Gastroesophageal sphincter (tissue), 4 donors: ENCODE results near the gene CIAO1. TPM values are rescaled to one million over a fixed set of nuclear protein-coding genes. Genes with fewer than 3 reads are reported as not detected.

Source experiments
- ATAC-seq: fragments of 150-250 bp; one replicate; pipeline ENCODE4 v1.9.1; 2016; ENCODE audit warnings: mild to moderate bottlenecking, moderate library complexity
- H3K27ac ChIP-seq, 4 donors: fragments of 200-600 bp; sonication (generic) in 3 of 4; 1 replicate in 3 of 4; 2 replicates in 1 of 4; pipeline ENCODE4 v1.5.1; 2016 to 2019
- H3K27me3 ChIP-seq: fragments of 200-600 bp; sonication (generic); one replicate; pipeline ENCODE4 v1.5.1; 2019
- H3K36me3 ChIP-seq, 2 donors: fragments of 200-600 bp; sonication (generic); one replicate each; pipeline ENCODE4 v1.5.1; 2019; ENCODE audit warnings: control low read depth in 1 of 2
- H3K4me1 ChIP-seq, 3 donors: fragments of 200-600 bp; sonication (generic); 1 replicate in 2 of 3; 2 replicates in 1 of 3; pipeline ENCODE4 v1.5.1; 2016 to 2019; ENCODE audit warnings: control low read depth in 2 of 3
- H3K4me3 ChIP-seq, 2 donors: fragments of 200-600 bp; sonication (generic); one replicate each; pipeline ENCODE4 v1.5.1; 2019; ENCODE audit warnings: mild to moderate bottlenecking in 1 of 2, moderate library complexity in 1 of 2
- H3K9me3 ChIP-seq, 3 donors: fragments of 200-600 bp; sonication (generic); one replicate each; pipeline ENCODE4 v1.5.1; 2017 to 2019; ENCODE audit warnings: control low read depth in 2 of 3
- CTCF ChIP-seq, 4 experiments: fragments of 200-600 bp in 2 of 4; fragments of 450-650 bp in 2 of 4; sonication (generic) in 1 of 4; IDR thresholded peaks; one replicate each; pipeline ENCODE4 v1.5.1; 2017 to 2019; ENCODE audit warnings: antibody characterized with exemption in 4 of 4, mild to moderate bottlenecking in 2 of 4, moderate library complexity in 2 of 4
- EP300 ChIP-seq: sonication (generic); formaldehyde crosslinking; IDR thresholded peaks from one replicate; pipeline ENCODE4 v1.6.1; 2017; ENCODE audit warnings: antibody characterized with exemption, mild to moderate bottlenecking
- POLR2A ChIP-seq, 2 donors: fragments of 450-650 bp; IDR thresholded peaks; one replicate each; pipeline ENCODE4 v1.6.1; 2017; ENCODE audit warnings: antibody characterized with exemption in 2 of 2, mild to moderate bottlenecking in 2 of 2, moderate library complexity in 1 of 2
- POLR2AphosphoS5 ChIP-seq: sonication (generic); formaldehyde crosslinking; IDR thresholded peaks from one replicate; pipeline ENCODE4 v1.6.1; 2017; ENCODE audit warnings: antibody characterized with exemption
- WGBS, 2 donors: methylation state at CpG; one replicate each; pipeline ENCODE4 v1.1.5; 2018; ENCODE audit warnings: low coverage in 1 of 2; 5-methylcytosine and 5-hydroxymethylcytosine counted together
- total RNA-seq, 4 donors: library from RNA; depleted of rRNA; stranded (reverse); fragments of >200 nt; gene quantifications; one replicate each; pipeline ENCODE4 v1.1.0, GENCODE V29; 2016

The CIAO1 gene
- total RNA-seq, 4 donors from 2014 or later = 60.7 to 107 (median 84.8) TPM

GRCh38 chr2:96239091-96239490, 26.9 kb upstream of the CIAO1 start:
- ATAC-seq = no peak
- Histone ChIP-seq H3K27me3 (no peaks in the 10 kb centered on the region), H3K4me1 (no peaks in the 10 kb centered on the region), H3K9me3 (no peaks in the 10 kb centered on the region), H3K4me3 (no peak overlapping the region), H3K36me3 (peaks cover 0 to 26% of the 10 kb centered on the region in 2 donors), H3K27ac (no peak overlapping the region)
- 81 to 83% methylated on average over 1 to 2 of the region's 3 CpGs for WGBS, 2 donors
- TF ChIP-seq POLR2AphosphoS5 (no peak), EP300 (no peak), CTCF (IDR thresholded peaks at IDR 0.05) (no peak), POLR2A (IDR thresholded peaks at IDR 0.05) (no peak)

GRCh38 chr2:96239745-96240264, 26.2 kb upstream of the CIAO1 start:
- H3K27me3 ChIP-seq = no peaks in the 10 kb centered on the region
- WGBS, 2 donors = 98% methylated on average over 6 of the region's 9 CpGs; no CpG with 5 or more reads in 1 of the 2 donors
- H3K27ac ChIP-seq = no peak overlapping the region
- H3K4me3 ChIP-seq = no peak overlapping the region
- H3K4me1 ChIP-seq = no peaks in the 10 kb centered on the region
- H3K9me3 ChIP-seq = no peaks in the 10 kb centered on the region
- ATAC-seq = no peak
- TF ChIP-seq EP300 = no peak
- TF ChIP-seq POLR2A (IDR thresholded peaks at IDR 0.05) = no peak
- no peak for TF ChIP-seq POLR2AphosphoS5
- TF ChIP-seq CTCF (IDR thresholded peaks at IDR 0.05) = no peak
- peaks cover 0 to 26% of the 10 kb centered on the region in 2 donors for H3K36me3 ChIP-seq

GRCh38 chr2:96240341-96241038, 25.5 kb upstream of the CIAO1 start:
- Histone ChIP-seq H3K4me1 (peaks cover 0 to 3% (median 0%) of the 10 kb centered on the region in 3 donors), H3K4me3 (no peak overlapping the region), H3K9me3 (no peaks in the 10 kb centered on the region), H3K27me3 (no peaks in the 10 kb centered on the region), H3K36me3 (peaks cover 0 to 26% of the 10 kb centered on the region in 2 donors), H3K27ac (no peak overlapping the region)
- TF ChIP-seq EP300 = no peak
- TF ChIP-seq CTCF (IDR thresholded peaks at IDR 0.05) = no peak
- TF ChIP-seq POLR2AphosphoS5 = no peak
- TF ChIP-seq POLR2A (IDR thresholded peaks at IDR 0.05) = no peak
- WGBS, 2 donors = 80 to 94% methylated on average over 1 to 6 of the region's 9 CpGs
- ATAC-seq = no peak

GRCh38 chr2:96241227-96241626, 24.8 kb upstream of the CIAO1 start:
- TF ChIP-seq CTCF (IDR thresholded peaks at IDR 0.05) (no peak), POLR2A (IDR thresholded peaks at IDR 0.05) (no peak), POLR2AphosphoS5 (no peak), EP300 (no peak)
- ATAC-seq = no peak
- Histone ChIP-seq H3K4me3 (no peak overlapping the region), H3K27ac (no peak overlapping the region), H3K4me1 (peaks cover 0 to 3% (median 0%) of the 10 kb centered on the region in 3 donors), H3K27me3 (no peaks in the 10 kb centered on the region), H3K9me3 (no peaks in the 10 kb centered on the region), H3K36me3 (peaks cover 0 to 26% of the 10 kb centered on the region in 2 donors)
- WGBS, 2 donors = 100% methylated on average over 1 of the region's 2 CpGs; no CpG with 5 or more reads in 1 of the 2 donors
